Colonic mucosa (tissue), 4 donors: ENCODE results near the gene PIP5K1A. TPM values are rescaled to one million over a fixed set of nuclear protein-coding genes. Genes with fewer than 3 reads are reported as not detected.
"Not testable (repeated sequence)": the region's sequence is repeated elsewhere in the genome, so short reads cannot be mapped to it uniquely, and the experiment has no call there.

Experiments used
- DNase-seq: peaks from one replicate; pipeline ENCODE4 v3.0.0-alpha.2; 2020
- H3K27ac ChIP-seq: fragments of 200-600 bp; one replicate; pipeline ENCODE4 v1.8.0; 2021
- H3K27me3 ChIP-seq: fragments of 200-600 bp; one replicate; pipeline ENCODE4 v1.8.0; 2021
- H3K36me3 ChIP-seq: fragments of 200-600 bp; one replicate; pipeline ENCODE4 v1.8.0; 2021
- H3K4me1 ChIP-seq: fragments of 200-600 bp; one replicate; pipeline ENCODE4 v1.8.0; 2021; ENCODE audit warnings: mild to moderate bottlenecking
- H3K4me3 ChIP-seq: fragments of 200-600 bp; one replicate; pipeline ENCODE4 v1.8.0; 2021
- H3K9ac ChIP-seq, 2 donors: one replicate each; pipeline ENCODE4 v1.7.0; 2013; ENCODE audit warnings: control low read depth in 2 of 2, low read depth in 2 of 2, low read length in 2 of 2
- H3K9me3 ChIP-seq: fragments of 200-600 bp; one replicate; pipeline ENCODE4 v1.8.0; 2021
- CTCF ChIP-seq: fragments of 200-600 bp; IDR thresholded peaks from one replicate; pipeline ENCODE4 v1.8.0; 2022; ENCODE audit warnings: antibody characterized with exemption, mild to moderate bottlenecking
- intact Hi-C: fragments of 100-400 bp; cut with DNase I; formaldehyde crosslinking; loops from one replicate; pipeline ENCODE4 v1.14.1; 2022
- total RNA-seq, 2 donors: library from RNA; stranded (reverse); fragmentation: NEBNext Ultra II Directional in 1 of 2; extraction: Animal tissue kit (Norgen Biotek cat#: 25700) in 1 of 2; gene quantifications; one replicate each; pipeline ENCODE4 v1.2.1, GENCODE V29; 2021
- donor health status: healthy.
- donor health status: DM: no; HTN: no; CAD: no.
- donor health status: DM: no; HTN: no; CAD: no.

Gene PIP5K1A
- total RNA-seq, 2 donors from 2014 or later: 33.3 to 38.9 TPM

- intact Hi-C loops: no loop called here
Observed at GRCh38 chr1:151193856-151194255, 4.5 kb upstream of the PIP5K1A start.

GRCh38 chr1:151194894-151195594, 3.3 kb upstream of the PIP5K1A start:
- not testable (repeated sequence) for H3K4me1 ChIP-seq, H3K9me3 ChIP-seq, H3K36me3 ChIP-seq, H3K27me3 ChIP-seq
- peak overlapping the region in 1 of 2 donors; percentile 46 for H3K9ac ChIP-seq
- peak overlapping the region; percentile 74 for H3K27ac ChIP-seq
- intact Hi-C loops: loop anchor here (5.0 kb wide), 1 partner anchor 57 kb away; the partner anchor contains the start of gene PSMD4
- H3K4me3 ChIP-seq: peak overlapping the region; percentile 5
- peak; percentile 93 for DNase-seq

More at GRCh38 chr1:151193856-151194255, 4.5 kb upstream of the PIP5K1A start:
- no peaks in the 10 kb centered on the region for H3K27me3 ChIP-seq
- DNase-seq: no peak
- no peak overlapping the region for H3K27ac ChIP-seq
- no peak overlapping the region for H3K4me3 ChIP-seq
- peaks cover 2% of the 10 kb centered on the region for H3K4me1 ChIP-seq
- H3K9ac ChIP-seq: no peak overlapping the region
- H3K9me3 ChIP-seq: no peaks in the 10 kb centered on the region
- TF ChIP-seq CTCF: no peak
- no peaks in the 10 kb centered on the region for H3K36me3 ChIP-seq

GRCh38 chr1:151196292-151196800, 2.0 kb upstream of the PIP5K1A start:
- DNase-seq: peak; percentile 89
- intact Hi-C loops: loop anchor here (5.0 kb wide), 1 partner anchor 56 kb away; the partner anchor contains the start of gene PSMD4
- peak; percentile 57 for TF ChIP-seq CTCF
- Histone ChIP-seq H3K27ac (peak overlapping the region; percentile 74), H3K4me3 (no peak overlapping the region), H3K4me1 (peaks cover 13% of the 10 kb centered on the region), H3K9me3 (no peaks in the 10 kb centered on the region), H3K9ac (peak overlapping the region in 1 of 2 donors; percentile 38), H3K36me3 (no peaks in the 10 kb centered on the region), H3K27me3 (no peaks in the 10 kb centered on the region)

GRCh38 chr1:151197863-151198253, 494 bp upstream of the PIP5K1A start:
- H3K36me3 ChIP-seq: no peaks in the 10 kb centered on the region
- H3K4me1 ChIP-seq: peaks cover 14% of the 10 kb centered on the region
- H3K27ac ChIP-seq: peak overlapping the region; percentile 88
- intact Hi-C loops: loop anchor here (5.0 kb wide), 1 partner anchor 54 kb away; the partner anchor contains the start of gene PSMD4
- H3K27me3 ChIP-seq: no peaks in the 10 kb centered on the region
- no peak for TF ChIP-seq CTCF
- H3K9me3 ChIP-seq: no peaks in the 10 kb centered on the region
- peak overlapping the region in 1 of 2 donors; percentile 86 for H3K9ac ChIP-seq
- H3K4me3 ChIP-seq: peak overlapping the region; percentile 87
- peak; percentile 42 for DNase-seq

- H3K27ac ChIP-seq: peak overlapping the region; percentile 88
- no peaks in the 10 kb centered on the region for H3K36me3 ChIP-seq
- no peaks in the 10 kb centered on the region for H3K27me3 ChIP-seq
- H3K9ac ChIP-seq: peak overlapping the region; percentile 74 to 86
- H3K4me3 ChIP-seq: peak overlapping the region; percentile 87
- intact Hi-C loops: loop anchor here (5.0 kb wide), 1 partner anchor 52 kb away; the partner anchor contains the start of gene PSMD4
- DNase-seq: no peak
- no peak for TF ChIP-seq CTCF
- peaks cover 14% of the 10 kb centered on the region for H3K4me1 ChIP-seq
- H3K9me3 ChIP-seq: no peaks in the 10 kb centered on the region
Observed at GRCh38 chr1:151199873-151200581, 1.7 kb downstream of the PIP5K1A start.

- H3K9ac ChIP-seq, H3K4me3 ChIP-seq, intact Hi-C loops, H3K27me3 ChIP-seq, H3K27ac ChIP-seq, DNase-seq, H3K4me1 ChIP-seq, H3K36me3 ChIP-seq, H3K9me3 ChIP-seq: not testable (repeated sequence)
Observed at GRCh38 chr1:151205381-151205965, 7.1 kb downstream of the PIP5K1A start.
